ENCODE measurements around the gene SLX9. TPM values are rescaled to one million over a fixed set of nuclear protein-coding genes. Genes with fewer than 3 reads are reported as not detected.

SLX9 gene
- polyA plus RNA-seq, 1 donor (not counting 4 experiments of a cell fraction or from before 2014, with no cell fraction given) = 21.8 TPM

DNA sequence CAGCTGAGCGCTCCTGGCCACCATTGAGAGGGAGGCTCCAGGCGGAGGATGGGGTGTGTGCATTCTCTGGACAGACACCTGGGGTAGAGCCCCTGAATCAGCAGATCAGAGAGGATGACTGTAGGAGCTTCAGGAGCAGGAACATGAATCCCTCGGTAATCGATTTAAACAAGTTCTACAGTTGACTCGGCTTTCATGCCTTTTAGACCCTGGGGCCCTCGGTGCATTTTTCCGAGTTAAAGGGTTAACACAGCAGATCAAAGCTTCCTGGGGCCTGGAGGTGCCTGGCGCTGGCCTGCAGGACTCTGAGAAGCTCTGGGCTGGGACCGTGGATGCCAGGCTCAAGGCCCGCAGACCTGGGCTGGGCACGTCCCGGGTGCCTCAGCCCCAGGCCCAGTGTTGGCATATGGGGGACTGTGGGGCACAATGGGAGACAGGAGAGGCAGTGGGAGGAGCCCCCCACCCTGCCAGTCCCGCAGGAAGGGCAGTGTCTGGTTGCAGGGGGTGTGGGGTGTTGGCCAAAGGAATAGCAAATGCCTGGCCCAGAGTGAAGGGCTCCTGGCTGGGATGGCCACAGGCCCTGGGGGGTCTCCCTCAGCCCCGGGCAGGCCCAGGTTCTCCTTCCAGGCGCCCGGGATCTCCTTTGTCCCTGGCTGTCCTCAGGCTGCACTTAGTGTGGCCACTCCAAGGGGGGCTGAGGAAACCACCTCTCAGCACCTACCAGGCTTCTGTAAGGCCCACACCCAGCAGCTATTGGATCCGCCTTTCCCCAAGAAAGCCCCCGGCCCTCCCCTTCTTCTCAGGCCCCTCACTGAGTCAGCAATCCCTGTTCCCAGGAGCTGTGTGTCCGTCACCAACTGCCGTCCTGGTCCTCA lies 40.1 kb downstream of the SLX9 start:
- no peaks in the 10 kb centered on the region for H3K27me3 ChIP-seq (ENCODE audit: control insufficient read depth, extremely low read depth, insufficient read depth, low read length)
- no peak for FAIRE-seq
- peaks cover 0 to 4% of the 10 kb centered on the region in 2 experiments for H3K36me3 ChIP-seq (ENCODE audit: control insufficient read depth in 2 of 2, extremely low read depth in 1 of 2, insufficient read depth in 2 of 2, low read length in 2 of 2)
- H3K4me1 ChIP-seq (ENCODE audit: control insufficient read depth, extremely low read depth, insufficient read depth, low read length) = no peaks in the 10 kb centered on the region
- dilution Hi-C loops (cut with MboI; ENCODE audit: extremely low pct_ligation_motif_present, low sequenced_read_pairs) = no loop called here
- H4K20me1 ChIP-seq (ENCODE audit: control insufficient read depth, extremely low read depth, insufficient read depth, low read length) = no peaks in the 10 kb centered on the region
- H3K79me2 ChIP-seq (ENCODE audit: control insufficient read depth, insufficient read depth, low read length) = no peaks in the 10 kb centered on the region
- no peak for TF ChIP-seq EZH2 (IDR thresholded peaks at IDR 0.05; ENCODE audit: low read length)
- no peaks in the 10 kb centered on the region for H3K9me1 ChIP-seq (ENCODE audit: control insufficient read depth, extremely low read depth, insufficient read depth, low read length)
- no peak overlapping the region for H3K4me2 ChIP-seq (ENCODE audit: control insufficient read depth, extremely low read depth, insufficient read depth, low read depth, low read length)
- no peak overlapping the region for H3K27ac ChIP-seq (ENCODE audit: control insufficient read depth, insufficient read depth, low read length)
- H2AFZ ChIP-seq (ENCODE audit: control insufficient read depth, low read length) = no peak overlapping the region
- no peak for DNase-seq (ENCODE audit: low read depth, low spot score)
- no peaks in the 10 kb centered on the region for H3K9me3 ChIP-seq (ENCODE audit: control insufficient read depth, low read depth, low read length)
- H3K9ac ChIP-seq (ENCODE audit: control insufficient read depth, extremely low read depth, insufficient read depth, low read length) = no peak overlapping the region
- no peak overlapping the region for H3K4me3 ChIP-seq (ENCODE audit: control insufficient read depth in 2 of 3, extremely low read depth in 1 of 3, insufficient read depth in 2 of 3, low read depth in 1 of 3, low read length in 3 of 3)

- no peak for TF ChIP-seq EZH2 (IDR thresholded peaks at IDR 0.05; ENCODE audit: low read length)
- TF ChIP-seq CTCF (optimal IDR thresholded peaks at IDR 0.05 in 1 of 3, IDR thresholded peaks at IDR 0.05 in 1 of 3, conservative IDR thresholded peaks at IDR 0.05 in 1 of 3; ENCODE audit: extremely low read depth in 1 of 3, insufficient read depth in 2 of 3, low read length in 3 of 3) = no peak
- Histone ChIP-seq H3K4me2 (ENCODE audit: control insufficient read depth, extremely low read depth, insufficient read depth, low read depth, low read length) (no peak overlapping the region), H3K4me1 (ENCODE audit: control insufficient read depth, extremely low read depth, insufficient read depth, low read length) (no peaks in the 10 kb centered on the region), H3K9me3 (ENCODE audit: control insufficient read depth, low read depth, low read length) (no peaks in the 10 kb centered on the region), H3K9ac (ENCODE audit: control insufficient read depth, extremely low read depth, insufficient read depth, low read length) (no peak overlapping the region), H3K9me1 (ENCODE audit: control insufficient read depth, extremely low read depth, insufficient read depth, low read length) (no peaks in the 10 kb centered on the region), H3K27me3 (ENCODE audit: control insufficient read depth, extremely low read depth, insufficient read depth, low read length) (no peaks in the 10 kb centered on the region), H3K79me2 (ENCODE audit: control insufficient read depth, insufficient read depth, low read length) (no peaks in the 10 kb centered on the region), H2AFZ (ENCODE audit: control insufficient read depth, low read length) (no peak overlapping the region), H3K27ac (ENCODE audit: control insufficient read depth, insufficient read depth, low read length) (no peak overlapping the region), H3K36me3 (ENCODE audit: control insufficient read depth in 2 of 2, extremely low read depth in 1 of 2, insufficient read depth in 2 of 2, low read length in 2 of 2) (peaks cover 0 to 1% of the 10 kb centered on the region in 2 experiments), H4K20me1 (ENCODE audit: control insufficient read depth, extremely low read depth, insufficient read depth, low read length) (no peaks in the 10 kb centered on the region), H3K4me3 (ENCODE audit: control insufficient read depth in 2 of 3, extremely low read depth in 1 of 3, insufficient read depth in 2 of 3, low read depth in 1 of 3, low read length in 3 of 3) (no peak overlapping the region)
- dilution Hi-C loops (cut with MboI; ENCODE audit: extremely low pct_ligation_motif_present, low sequenced_read_pairs) = no loop called here
- DNase-seq (ENCODE audit: low read depth, low spot score) (no peak), FAIRE-seq (no peak)
Observed at GRCh38 chr21:44980562-44981489, 41.0 kb downstream of the SLX9 start.

Data from keratinocyte (primary cell).